ENCODE results near the gene CBX2.

- TF ChIP-seq TEAD4 (IDR thresholded peaks at IDR 0.05; ENCODE audit: borderline replicate concordance, insufficient read depth), result no peak
- TF ChIP-seq CTCF (IDR thresholded peaks at IDR 0.05), result no peak
- TF ChIP-seq EP300 (IDR thresholded peaks at IDR 0.05; ENCODE audit: borderline replicate concordance in 1 of 2, low read depth in 1 of 2, low read length in 1 of 2), result no peak
- TF ChIP-seq JUND (IDR thresholded peaks at IDR 0.05), result no peak
- no peak for TF ChIP-seq NRF1 (IDR thresholded peaks at IDR 0.05; ENCODE audit: low read depth, low read length)
Measured at GRCh38 chr17:79802039-79802735, 24.2 kb downstream of the CBX2 start.

All from SK-N-SH (cell line).